GM21576 (cell line): ENCODE data around the gene LRP5.

Source experiments
- ATAC-seq: cut with Tn5 transposase; IDR thresholded peaks from one replicate; pipeline ENCODE4 v1.9.1; 2021; ENCODE audit warnings: mild to moderate bottlenecking, moderate library complexity; ENCODE audit not compliant: unreplicated experiment

Gene LRP5

DNA sequence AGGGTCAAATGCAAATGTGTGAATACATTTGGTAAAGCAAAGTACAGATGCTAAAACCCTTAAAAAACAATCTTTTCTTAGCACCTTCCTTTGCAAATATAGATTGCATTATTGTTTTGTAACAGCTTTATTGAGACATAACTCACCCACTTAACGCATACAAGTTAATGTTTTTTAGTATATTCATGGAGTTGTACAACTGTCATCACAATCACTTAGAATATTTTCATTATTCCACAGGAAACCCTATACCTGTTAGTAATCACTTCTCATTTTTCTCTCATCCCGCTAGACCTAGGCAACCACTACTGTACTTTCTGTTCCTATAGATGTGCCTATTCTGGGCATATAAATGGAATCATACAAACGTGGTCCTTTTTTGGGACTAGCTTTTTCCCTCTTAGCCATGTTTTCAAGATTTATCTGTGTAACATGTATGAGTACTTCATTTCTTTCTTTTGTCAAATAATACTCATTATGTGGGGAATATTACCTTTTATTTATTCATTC lies 182.9 kb downstream of the LRP5 start:
- no peak for ATAC-seq

DNA sequence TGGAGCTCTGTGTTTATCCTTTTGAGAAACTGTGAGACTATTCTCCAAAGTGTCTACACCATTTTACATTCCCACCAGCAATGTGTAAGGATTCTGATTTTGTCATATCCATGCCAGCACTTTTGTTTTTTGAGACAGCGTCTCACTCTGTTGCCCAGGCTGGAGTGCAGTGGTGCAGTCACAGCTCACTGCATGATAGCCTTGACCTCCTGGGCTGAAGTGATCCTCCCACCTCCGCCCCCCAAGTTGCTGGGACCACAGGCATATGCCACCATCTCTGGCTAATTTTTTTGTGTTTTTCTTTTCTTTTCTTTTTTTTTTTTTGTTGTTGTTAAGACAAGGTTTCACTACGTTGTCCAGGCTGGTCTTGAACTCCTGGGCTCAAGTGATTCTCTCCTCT lies 183.5 kb downstream of the LRP5 start:
- ATAC-seq = no peak

DNA sequence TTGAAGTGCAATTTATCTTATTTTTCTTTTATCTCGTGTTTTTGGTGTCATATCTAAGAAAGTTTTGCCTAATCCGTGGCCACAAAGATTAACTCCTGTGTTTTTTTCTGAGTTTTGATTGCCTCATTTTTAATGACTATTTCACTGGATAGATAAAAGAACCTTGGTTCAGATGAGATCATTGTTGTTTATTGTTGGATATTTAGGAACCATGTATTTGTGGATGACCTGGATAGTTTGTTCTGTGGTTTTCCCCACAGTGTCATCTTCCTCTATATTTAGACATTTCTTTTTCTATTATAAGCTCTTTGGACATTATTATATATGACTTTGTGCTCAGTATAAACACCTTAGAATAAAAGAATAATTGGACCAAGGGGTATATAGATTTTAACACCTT lies 185.4 kb downstream of the LRP5 start:
- ATAC-seq = no peak

DNA sequence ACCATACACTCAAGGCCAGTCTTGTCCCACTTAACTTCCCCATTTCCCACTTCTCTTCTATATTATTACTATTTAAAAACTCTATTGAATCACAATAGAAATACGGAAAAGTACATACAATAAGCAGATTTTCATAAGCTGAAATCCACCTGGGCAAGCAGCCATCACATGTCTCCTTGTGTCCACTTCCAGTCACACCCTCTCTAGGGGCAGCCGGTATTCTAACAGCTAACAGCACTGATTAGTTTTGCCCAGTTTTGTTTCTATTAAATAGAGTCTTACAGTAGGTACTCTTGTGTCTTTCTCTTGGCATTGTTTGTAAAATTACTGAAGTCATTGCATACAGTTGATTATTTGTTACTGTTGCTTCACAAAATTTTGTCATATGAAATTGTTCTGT lies 185.9 kb downstream of the LRP5 start:
- ATAC-seq = no peak
